Activated naive CD8-positive, alpha-beta T cell treated with anti-CD3 and anti-CD28 coated beads, Interleukin-2, amount 50 U/mL, for 24 hours (primary cell): ENCODE data around the gene HAPLN3.

Source experiments
- ATAC-seq: fragments of 150-1000 bp; cut with Tn5 transposase; one replicate; pipeline ENCODE4 v1.10.0; 2021
- DNase-seq: peaks from one replicate; pipeline ENCODE4 v3.0.0; 2021
- H3K27ac Mint-ChIP-seq: one replicate; pipeline ENCODE4 v1.8.0; 2021; ENCODE audit warnings: mild to moderate bottlenecking, mixed read lengths
- H3K27me3 Mint-ChIP-seq: one replicate; pipeline ENCODE4 v1.8.0; 2021; ENCODE audit warnings: mixed read lengths
- H3K36me3 Mint-ChIP-seq: one replicate; pipeline ENCODE4 v1.8.0; 2021; ENCODE audit warnings: low read depth, mixed read lengths
- H3K4me1 Mint-ChIP-seq: one replicate; pipeline ENCODE4 v1.8.0; 2021; ENCODE audit warnings: mixed read lengths
- H3K4me3 Mint-ChIP-seq: one replicate; pipeline ENCODE4 v1.8.0; 2021; ENCODE audit warnings: mild to moderate bottlenecking, moderate library complexity, mixed read lengths
- H3K9me3 Mint-ChIP-seq: one replicate; pipeline ENCODE4 v1.8.0; 2021; ENCODE audit warnings: mixed read lengths

The HAPLN3 gene

GRCh38 chr15:88891540-88892254, 3.6 kb downstream of the HAPLN3 start:
- H3K36me3 Mint-ChIP-seq = peaks cover 11% of the 10 kb centered on the region
- H3K27ac Mint-ChIP-seq = no peak overlapping the region
- peaks cover 1% of the 10 kb centered on the region for H3K27me3 Mint-ChIP-seq
- peaks cover 26% of the 10 kb centered on the region for H3K4me1 Mint-ChIP-seq
- DNase-seq (no peak), ATAC-seq (no peak)
- no peaks in the 10 kb centered on the region for H3K9me3 Mint-ChIP-seq
- no peak overlapping the region for H3K4me3 Mint-ChIP-seq

GRCh38 chr15:88890495-88890894, 4.8 kb downstream of the HAPLN3 start:
- peaks cover 16% of the 10 kb centered on the region for H3K36me3 Mint-ChIP-seq
- peaks cover 15% of the 10 kb centered on the region for H3K4me1 Mint-ChIP-seq
- ATAC-seq (no peak), DNase-seq (no peak)
- peaks cover under 1% of the 10 kb centered on the region for H3K27me3 Mint-ChIP-seq
- no peak overlapping the region for H3K4me3 Mint-ChIP-seq
- H3K27ac Mint-ChIP-seq = no peak overlapping the region
- H3K9me3 Mint-ChIP-seq = no peaks in the 10 kb centered on the region

- H3K27ac Mint-ChIP-seq = no peak overlapping the region
- no peaks in the 10 kb centered on the region for H3K27me3 Mint-ChIP-seq
- no peaks in the 10 kb centered on the region for H3K9me3 Mint-ChIP-seq
- ATAC-seq = no peak
- DNase-seq = no peak
- H3K4me3 Mint-ChIP-seq = no peak overlapping the region
- H3K36me3 Mint-ChIP-seq = peaks cover 27% of the 10 kb centered on the region
- peaks cover 5% of the 10 kb centered on the region for H3K4me1 Mint-ChIP-seq
These were observed 6.6 kb downstream of the HAPLN3 start for GRCh38 chr15:88888719-88889118.

- H3K4me1 Mint-ChIP-seq = no peaks in the 10 kb centered on the region
- peaks cover 33% of the 10 kb centered on the region for H3K36me3 Mint-ChIP-seq
- DNase-seq = no peak
- ATAC-seq = no peak
- no peak overlapping the region for H3K4me3 Mint-ChIP-seq
- no peak overlapping the region for H3K27ac Mint-ChIP-seq
- H3K9me3 Mint-ChIP-seq = no peaks in the 10 kb centered on the region
- no peaks in the 10 kb centered on the region for H3K27me3 Mint-ChIP-seq
These were observed 8.2 kb downstream of the HAPLN3 start for GRCh38 chr15:88887068-88887580.

- peaks cover 27% of the 10 kb centered on the region for H3K36me3 Mint-ChIP-seq
- no peak for ATAC-seq
These were observed 12.6 kb downstream of the HAPLN3 start for GRCh38 chr15:88882785-88883184.

GRCh38 chr15:88881775-88882174, 13.6 kb downstream of the HAPLN3 start:
- DNase-seq (no peak), ATAC-seq (no peak)
- H3K27me3 Mint-ChIP-seq = no peaks in the 10 kb centered on the region
- peaks cover 30% of the 10 kb centered on the region for H3K36me3 Mint-ChIP-seq
- H3K4me1 Mint-ChIP-seq = no peaks in the 10 kb centered on the region
- H3K27ac Mint-ChIP-seq = no peak overlapping the region
- no peaks in the 10 kb centered on the region for H3K9me3 Mint-ChIP-seq
- no peak overlapping the region for H3K4me3 Mint-ChIP-seq

More at GRCh38 chr15:88882785-88883184, 12.6 kb downstream of the HAPLN3 start:
- no peaks in the 10 kb centered on the region for H3K9me3 Mint-ChIP-seq
- no peaks in the 10 kb centered on the region for H3K27me3 Mint-ChIP-seq
- H3K4me1 Mint-ChIP-seq = no peaks in the 10 kb centered on the region
- no peak overlapping the region for H3K4me3 Mint-ChIP-seq
- H3K27ac Mint-ChIP-seq = no peak overlapping the region
- DNase-seq = no peak

GRCh38 chr15:88880944-88881740, 14.2 kb downstream of the HAPLN3 start:
- H3K4me3 Mint-ChIP-seq = no peak overlapping the region

GRCh38 chr15:88878720-88879184, 16.6 kb downstream of the HAPLN3 start:
- no peak overlapping the region for H3K27ac Mint-ChIP-seq
- H3K9me3 Mint-ChIP-seq = no peaks in the 10 kb centered on the region
- ATAC-seq = peak; percentile 64
- DNase-seq = peak; percentile 45
- peaks cover 24% of the 10 kb centered on the region for H3K36me3 Mint-ChIP-seq
- H3K4me1 Mint-ChIP-seq = no peaks in the 10 kb centered on the region
- no peak overlapping the region for H3K4me3 Mint-ChIP-seq
- no peaks in the 10 kb centered on the region for H3K27me3 Mint-ChIP-seq

More at GRCh38 chr15:88880944-88881740, 14.2 kb downstream of the HAPLN3 start:
- Mint-ChIP-seq H3K27me3 (no peaks in the 10 kb centered on the region), H3K9me3 (no peaks in the 10 kb centered on the region), H3K4me1 (no peaks in the 10 kb centered on the region), H3K27ac (no peak overlapping the region), H3K36me3 (peaks cover 35% of the 10 kb centered on the region)
- ATAC-seq (no peak), DNase-seq (no peak)

- peaks cover 18% of the 10 kb centered on the region for H3K36me3 Mint-ChIP-seq
- no peak for ATAC-seq
These were observed 17.4 kb downstream of the HAPLN3 start for GRCh38 chr15:88877906-88878305.

GRCh38 chr15:88877415-88877814, 17.9 kb downstream of the HAPLN3 start:
- no peak for ATAC-seq

More at GRCh38 chr15:88877906-88878305, 17.4 kb downstream of the HAPLN3 start:
- Mint-ChIP-seq H3K4me3 (no peak overlapping the region), H3K9me3 (no peaks in the 10 kb centered on the region), H3K27ac (no peak overlapping the region), H3K4me1 (no peaks in the 10 kb centered on the region), H3K27me3 (no peaks in the 10 kb centered on the region)
- no peak for DNase-seq

GRCh38 chr15:88876573-88876972, 18.8 kb downstream of the HAPLN3 start:
- Mint-ChIP-seq H3K36me3 (peaks cover 14% of the 10 kb centered on the region), H3K27ac (no peak overlapping the region), H3K4me3 (no peak overlapping the region), H3K27me3 (no peaks in the 10 kb centered on the region), H3K4me1 (no peaks in the 10 kb centered on the region), H3K9me3 (no peaks in the 10 kb centered on the region)
- DNase-seq (no peak), ATAC-seq (no peak)

More at GRCh38 chr15:88877415-88877814, 17.9 kb downstream of the HAPLN3 start:
- Mint-ChIP-seq H3K27me3 (no peaks in the 10 kb centered on the region), H3K9me3 (no peaks in the 10 kb centered on the region), H3K4me3 (no peak overlapping the region), H3K27ac (no peak overlapping the region), H3K4me1 (no peaks in the 10 kb centered on the region), H3K36me3 (peaks cover 18% of the 10 kb centered on the region)
- DNase-seq = no peak

- ATAC-seq = no peak
- Mint-ChIP-seq H3K27me3 (no peaks in the 10 kb centered on the region), H3K9me3 (no peaks in the 10 kb centered on the region), H3K36me3 (peaks cover 14% of the 10 kb centered on the region), H3K4me3 (no peak overlapping the region), H3K4me1 (no peaks in the 10 kb centered on the region), H3K27ac (no peak overlapping the region)
- no peak for DNase-seq
These were observed 20.7 kb downstream of the HAPLN3 start for GRCh38 chr15:88874684-88875083.

- no peak overlapping the region for H3K27ac Mint-ChIP-seq
- ATAC-seq = no peak
- no peaks in the 10 kb centered on the region for H3K27me3 Mint-ChIP-seq
- H3K36me3 Mint-ChIP-seq = peaks cover 14% of the 10 kb centered on the region
- H3K4me1 Mint-ChIP-seq = no peaks in the 10 kb centered on the region
- no peak overlapping the region for H3K4me3 Mint-ChIP-seq
- DNase-seq = no peak
- no peaks in the 10 kb centered on the region for H3K9me3 Mint-ChIP-seq
These were observed 21.1 kb downstream of the HAPLN3 start for GRCh38 chr15:88874275-88874674.

GRCh38 chr15:88873786-88874185, 21.6 kb downstream of the HAPLN3 start:
- no peak for DNase-seq
- H3K4me1 Mint-ChIP-seq = no peaks in the 10 kb centered on the region
- no peak overlapping the region for H3K4me3 Mint-ChIP-seq
- no peaks in the 10 kb centered on the region for H3K9me3 Mint-ChIP-seq
- peaks cover 14% of the 10 kb centered on the region for H3K36me3 Mint-ChIP-seq
- H3K27ac Mint-ChIP-seq = no peak overlapping the region
- no peak for ATAC-seq
- H3K27me3 Mint-ChIP-seq = no peaks in the 10 kb centered on the region

- no peak overlapping the region for H3K27ac Mint-ChIP-seq
- peaks cover 14% of the 10 kb centered on the region for H3K36me3 Mint-ChIP-seq
- DNase-seq = no peak
- no peaks in the 10 kb centered on the region for H3K9me3 Mint-ChIP-seq
- H3K4me3 Mint-ChIP-seq = no peak overlapping the region
- ATAC-seq = no peak
- H3K4me1 Mint-ChIP-seq = no peaks in the 10 kb centered on the region
- H3K27me3 Mint-ChIP-seq = no peaks in the 10 kb centered on the region
These were observed 22.6 kb downstream of the HAPLN3 start for GRCh38 chr15:88872706-88873105.
